Measurements from ENCODE around the gene HNF4A. TPM values are rescaled to one million over a fixed set of nuclear protein-coding genes. Genes with fewer than 3 reads are reported as not detected.

Gene HNF4A
- total and polyA plus RNA-seq, 2 donors (not counting 3 experiments of a cell fraction or from before 2014, with no cell fraction given): not detected

DNA sequence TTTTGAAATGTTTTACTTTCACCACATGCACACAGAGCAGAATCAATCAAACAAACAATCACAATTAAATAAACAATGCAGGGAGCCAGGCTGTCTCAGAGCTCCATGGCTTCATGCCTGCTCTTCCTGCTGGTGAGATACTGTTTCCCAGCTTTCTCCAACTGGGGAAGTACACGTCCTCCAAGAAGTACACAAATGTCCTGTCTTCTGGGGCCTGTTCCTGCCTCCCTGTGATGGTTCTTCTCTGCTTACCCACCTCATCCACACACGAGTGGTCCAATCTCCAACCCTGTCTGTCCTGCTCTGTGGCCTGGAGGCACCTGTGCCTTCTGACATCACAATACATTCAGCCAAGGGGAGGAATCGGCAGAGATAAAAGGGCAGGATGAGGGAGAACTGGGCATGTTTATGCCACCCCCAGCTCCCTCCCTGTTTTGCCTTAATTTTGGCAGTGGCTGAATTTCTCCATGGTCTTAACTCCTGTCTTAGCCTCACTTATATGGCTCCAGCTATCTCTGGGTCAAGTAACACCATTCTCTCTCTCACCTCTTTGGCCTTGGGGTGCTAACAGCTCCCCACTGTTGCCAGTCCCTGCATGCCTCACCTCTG lies 94.9 kb downstream of the HNF4A start:
- TF ChIP-seq, protein P1, sequence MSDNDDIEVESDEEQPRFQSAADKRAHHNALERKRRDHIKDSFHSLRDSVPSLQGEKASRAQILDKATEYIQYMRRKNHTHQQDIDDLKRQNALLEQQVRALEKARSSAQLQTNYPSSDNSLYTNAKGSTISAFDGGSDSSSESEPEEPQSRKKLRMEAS (IDR thresholded peaks at IDR 0.05; ENCODE audit: insufficient read depth, insufficient read length): no peak
- TF ChIP-seq EZH2 (IDR thresholded peaks at IDR 0.05; ENCODE audit: borderline replicate concordance, low read depth, low read length, severe bottlenecking): no peak
- no peak for TF ChIP-seq MYC (IDR thresholded peaks at IDR 0.05; ENCODE audit: low read depth, low read length)
- TF ChIP-seq, protein P2, sequence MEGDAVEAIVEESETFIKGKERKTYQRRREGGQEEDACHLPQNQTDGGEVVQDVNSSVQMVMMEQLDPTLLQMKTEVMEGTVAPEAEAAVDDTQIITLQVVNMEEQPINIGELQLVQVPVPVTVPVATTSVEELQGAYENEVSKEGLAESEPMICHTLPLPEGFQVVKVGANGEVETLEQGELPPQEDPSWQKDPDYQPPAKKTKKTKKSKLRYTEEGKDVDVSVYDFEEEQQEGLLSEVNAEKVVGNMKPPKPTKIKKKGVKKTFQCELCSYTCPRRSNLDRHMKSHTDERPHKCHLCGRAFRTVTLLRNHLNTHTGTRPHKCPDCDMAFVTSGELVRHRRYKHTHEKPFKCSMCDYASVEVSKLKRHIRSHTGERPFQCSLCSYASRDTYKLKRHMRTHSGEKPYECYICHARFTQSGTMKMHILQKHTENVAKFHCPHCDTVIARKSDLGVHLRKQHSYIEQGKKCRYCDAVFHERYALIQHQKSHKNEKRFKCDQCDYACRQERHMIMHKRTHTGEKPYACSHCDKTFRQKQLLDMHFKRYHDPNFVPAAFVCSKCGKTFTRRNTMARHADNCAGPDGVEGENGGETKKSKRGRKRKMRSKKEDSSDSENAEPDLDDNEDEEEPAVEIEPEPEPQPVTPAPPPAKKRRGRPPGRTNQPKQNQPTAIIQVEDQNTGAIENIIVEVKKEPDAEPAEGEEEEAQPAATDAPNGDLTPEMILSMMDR (IDR thresholded peaks at IDR 0.05; ENCODE audit: extremely low read depth in 1 of 2, insufficient read depth in 1 of 2, low read depth in 1 of 2, low read length in 2 of 2): no peak
- no peak for TF ChIP-seq POLR2AphosphoS5 (IDR thresholded peaks at IDR 0.05; ENCODE audit: insufficient read depth, low read depth, low read length)
- H4K20me1 ChIP-seq (replicated peaks; ENCODE audit: control insufficient read depth, extremely low read depth, insufficient read depth, low read length): no peaks in the 10 kb centered on the region
- ChIA-PET CTCF (no interaction called here), POLR2A (no interaction called here)
- H2AFZ ChIP-seq (ENCODE audit: low read depth, low read length): no peak overlapping the region
- no peak overlapping the region for H3K9ac ChIP-seq (replicated peaks; ENCODE audit: extremely low read depth, insufficient read depth, low read length)
- no peak overlapping the region for H3K4me2 ChIP-seq (ENCODE audit: insufficient read depth, low read length)
- no peak overlapping the region for H3K4me3 ChIP-seq (replicated peaks in 1 of 3; ENCODE audit: insufficient read depth in 1 of 3, low read depth in 1 of 3, low read length in 3 of 3)
- no peak for FAIRE-seq
- H3K4me1 ChIP-seq (ENCODE audit: control insufficient read depth, extremely low read depth, insufficient read depth, low read length): no peaks in the 10 kb centered on the region
- dilution Hi-C loops (cut with MboI; ENCODE audit: extremely low pct_ligation_motif_present, low sequenced_read_pairs) (no loop called here), intact Hi-C loops (cut with micrococcal nuclease) (no loop called here)
- no peaks in the 10 kb centered on the region for H3K79me2 ChIP-seq (ENCODE audit: control insufficient read depth, insufficient read depth, low read length)
- H3K36me3 ChIP-seq (ENCODE audit: control insufficient read depth in 2 of 2, extremely low read depth in 1 of 2, insufficient read depth in 2 of 2, low read length in 2 of 2): no peaks in the 10 kb centered on the region
- H3K27ac ChIP-seq (ENCODE audit: insufficient read depth, low read depth, low read length): no peak overlapping the region
- no TSS peak for BruUV-seq (replicated peaks)
- peaks cover 2 to 6% of the 10 kb centered on the region in 2 experiments for H3K27me3 ChIP-seq (ENCODE audit: control insufficient read depth in 2 of 2, insufficient read depth in 2 of 2, low read length in 2 of 2)
- no peaks in the 10 kb centered on the region for H3K9me3 ChIP-seq (replicated peaks; ENCODE audit: control insufficient read depth, insufficient read depth, low read length)
- no peak for DNase-seq (ENCODE audit: low read depth, low spot score)
- H3K9me1 ChIP-seq (replicated peaks; ENCODE audit: control insufficient read depth, extremely low read depth, insufficient read depth, low read length): no peaks in the 10 kb centered on the region
